ENCODE results near the gene CACNA1S.

CACNA1S gene
- 0 reads per million in 3 donors for total RNA-seq

GRCh38 chr1:201112173-201112731, at the start of gene CACNA1S:
TSS of gene CACNA1S (minus strand) at chr1:201112426. CDS start at chr1:201112339, 87 bp downstream.
- no peaks in the 10 kb centered on the region for H3K36me3 ChIP-seq (ENCODE audit: control insufficient read depth, insufficient read depth, low read length)
- H3K4me3 ChIP-seq (ENCODE audit: insufficient read depth, low read depth, low read length, poor library complexity, severe bottlenecking): no peak within 1 kb of the TSS
- no peaks in the 10 kb centered on the region for H3K9me3 ChIP-seq (ENCODE audit: control insufficient read depth, low read length)
- H3K27ac ChIP-seq (ENCODE audit: insufficient read depth, low read length, poor library complexity, severe bottlenecking): no peak within 1 kb of the TSS
- no peaks in the 10 kb centered on the region for H3K27me3 ChIP-seq (replicated peaks; ENCODE audit: control insufficient read depth, insufficient read depth, low read length, poor library complexity, severe bottlenecking)
- H3K4me1 ChIP-seq (ENCODE audit: control insufficient read depth, insufficient read depth, low read length, poor library complexity, severe bottlenecking): peaks cover 11% of the 10 kb centered on the region
- no peak for DNase-seq

- peaks cover 8% of the 10 kb centered on the region for H3K4me1 ChIP-seq (ENCODE audit: control insufficient read depth, insufficient read depth, low read length, poor library complexity, severe bottlenecking)
- no peaks in the 10 kb centered on the region for H3K36me3 ChIP-seq (ENCODE audit: control insufficient read depth, insufficient read depth, low read length)
- no peaks in the 10 kb centered on the region for H3K27me3 ChIP-seq (replicated peaks; ENCODE audit: control insufficient read depth, insufficient read depth, low read length, poor library complexity, severe bottlenecking)
- no peak for DNase-seq
- H3K27ac ChIP-seq (ENCODE audit: insufficient read depth, low read length, poor library complexity, severe bottlenecking): no peak overlapping the region
- H3K9me3 ChIP-seq (ENCODE audit: control insufficient read depth, low read length): no peaks in the 10 kb centered on the region
- no peak overlapping the region for H3K4me3 ChIP-seq (ENCODE audit: insufficient read depth, low read depth, low read length, poor library complexity, severe bottlenecking)
Observed at GRCh38 chr1:201157949-201158348, 45.7 kb upstream of the CACNA1S start.

- no peak overlapping the region for H3K27ac ChIP-seq (ENCODE audit: insufficient read depth, low read length, poor library complexity, severe bottlenecking)
- H3K9me3 ChIP-seq (ENCODE audit: control insufficient read depth, low read length): no peaks in the 10 kb centered on the region
- H3K36me3 ChIP-seq (ENCODE audit: control insufficient read depth, insufficient read depth, low read length): no peaks in the 10 kb centered on the region
- DNase-seq: no peak
- H3K4me1 ChIP-seq (ENCODE audit: control insufficient read depth, insufficient read depth, low read length, poor library complexity, severe bottlenecking): peaks cover 8% of the 10 kb centered on the region
- H3K4me3 ChIP-seq (ENCODE audit: insufficient read depth, low read depth, low read length, poor library complexity, severe bottlenecking): no peak overlapping the region
- no peaks in the 10 kb centered on the region for H3K27me3 ChIP-seq (replicated peaks; ENCODE audit: control insufficient read depth, insufficient read depth, low read length, poor library complexity, severe bottlenecking)
Observed at GRCh38 chr1:201156819-201157218, 44.6 kb upstream of the CACNA1S start.

- H3K27ac ChIP-seq (ENCODE audit: insufficient read depth, low read length, poor library complexity, severe bottlenecking): no peak overlapping the region
- peaks cover 8% of the 10 kb centered on the region for H3K4me1 ChIP-seq (ENCODE audit: control insufficient read depth, insufficient read depth, low read length, poor library complexity, severe bottlenecking)
- H3K4me3 ChIP-seq (ENCODE audit: insufficient read depth, low read depth, low read length, poor library complexity, severe bottlenecking): no peak overlapping the region
- H3K27me3 ChIP-seq (replicated peaks; ENCODE audit: control insufficient read depth, insufficient read depth, low read length, poor library complexity, severe bottlenecking): no peaks in the 10 kb centered on the region
- DNase-seq: no peak
- no peaks in the 10 kb centered on the region for H3K36me3 ChIP-seq (ENCODE audit: control insufficient read depth, insufficient read depth, low read length)
- no peaks in the 10 kb centered on the region for H3K9me3 ChIP-seq (ENCODE audit: control insufficient read depth, low read length)
Observed at GRCh38 chr1:201156346-201156745, 44.1 kb upstream of the CACNA1S start.

DNA sequence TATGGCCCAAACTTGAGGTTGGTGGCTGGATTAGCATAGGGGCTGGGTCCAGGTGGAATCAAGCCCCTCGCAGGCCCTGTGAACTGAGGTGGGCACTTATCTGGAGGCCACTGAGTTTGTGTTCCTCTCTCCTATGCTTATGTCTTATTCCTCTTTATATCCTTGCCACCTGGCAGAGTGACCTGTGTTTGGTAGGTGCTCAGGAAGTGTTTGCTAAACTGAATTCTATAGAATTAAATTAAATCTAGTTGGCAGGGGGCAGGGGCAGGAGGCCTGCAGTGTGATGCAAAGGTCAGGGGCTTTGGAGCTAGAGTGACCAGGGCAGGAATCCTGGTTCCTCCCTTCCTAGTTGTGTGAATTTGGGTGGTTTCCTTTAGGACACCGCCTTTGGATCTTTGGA, 43.1 kb upstream of the CACNA1S start:
- Histone ChIP-seq H3K9me3 (ENCODE audit: control insufficient read depth, low read length) (no peaks in the 10 kb centered on the region), H3K36me3 (ENCODE audit: control insufficient read depth, insufficient read depth, low read length) (no peaks in the 10 kb centered on the region), H3K27me3 (replicated peaks; ENCODE audit: control insufficient read depth, insufficient read depth, low read length, poor library complexity, severe bottlenecking) (no peaks in the 10 kb centered on the region), H3K4me3 (ENCODE audit: insufficient read depth, low read depth, low read length, poor library complexity, severe bottlenecking) (no peak overlapping the region), H3K4me1 (ENCODE audit: control insufficient read depth, insufficient read depth, low read length, poor library complexity, severe bottlenecking) (peaks cover 8% of the 10 kb centered on the region), H3K27ac (ENCODE audit: insufficient read depth, low read length, poor library complexity, severe bottlenecking) (no peak overlapping the region)
- DNase-seq: no peak

- Histone ChIP-seq H3K36me3 (ENCODE audit: control insufficient read depth, insufficient read depth, low read length) (no peaks in the 10 kb centered on the region), H3K9me3 (ENCODE audit: control insufficient read depth, low read length) (no peaks in the 10 kb centered on the region), H3K4me3 (ENCODE audit: insufficient read depth, low read depth, low read length, poor library complexity, severe bottlenecking) (peak within 1 kb of the TSS; percentile 86), H3K27me3 (replicated peaks; ENCODE audit: control insufficient read depth, insufficient read depth, low read length, poor library complexity, severe bottlenecking) (no peaks in the 10 kb centered on the region), H3K27ac (ENCODE audit: insufficient read depth, low read length, poor library complexity, severe bottlenecking) (no peak within 1 kb of the TSS), H3K4me1 (ENCODE audit: control insufficient read depth, insufficient read depth, low read length, poor library complexity, severe bottlenecking) (peaks cover 8% of the 10 kb centered on the region)
- DNase-seq: peak; percentile 92 to 97 (median 97)
Observed at GRCh38 chr1:201154389-201155165, 42.4 kb upstream of the CACNA1S start, which contains the start of gene TMEM9. TSS of gene TMEM9 (minus strand) at chr1:201154474. CDS start at chr1:201153923, 551 bp downstream.

DNA sequence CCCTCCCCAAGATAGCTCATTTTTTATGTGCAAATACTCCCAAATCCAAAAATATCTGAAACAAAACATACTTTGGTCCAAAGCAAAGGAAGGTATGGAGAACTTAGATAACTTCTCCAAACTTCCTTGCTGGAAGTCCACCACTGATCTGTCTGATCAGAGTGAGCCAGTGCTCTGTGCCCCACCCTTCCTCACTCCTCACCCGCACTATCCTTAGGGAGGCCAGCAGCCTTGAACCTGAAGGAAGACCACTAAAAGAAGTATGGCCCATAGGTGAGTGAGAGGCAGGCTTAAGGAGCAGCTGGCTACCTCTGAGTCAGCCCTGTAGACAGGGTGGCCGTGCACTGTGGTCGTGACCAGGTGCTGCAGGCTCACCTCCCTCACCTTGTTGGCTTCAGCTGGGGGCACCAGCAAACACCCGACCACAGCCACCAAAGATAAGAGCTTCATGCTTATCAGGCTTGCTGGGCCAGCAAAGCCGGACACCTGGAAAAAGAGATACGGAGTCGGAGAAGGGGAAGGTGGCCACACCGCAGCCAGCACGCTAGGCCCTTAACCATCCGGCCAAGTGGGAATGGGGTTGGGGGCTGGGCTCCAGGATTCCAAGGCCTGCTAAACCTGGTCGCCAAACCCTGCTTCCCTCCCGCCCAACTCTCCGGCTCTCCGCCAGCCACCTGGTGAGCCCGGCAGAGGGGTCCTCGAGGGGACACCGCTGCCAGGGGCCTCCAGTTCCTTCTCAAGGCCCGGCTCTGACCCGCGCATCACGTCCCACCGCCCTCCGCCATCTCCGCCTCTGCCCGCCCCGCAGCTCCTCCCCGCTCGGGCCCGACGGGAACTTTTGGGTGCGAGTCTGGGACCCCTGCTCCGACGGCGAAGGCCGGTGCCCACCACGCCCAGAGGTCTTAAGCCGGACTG, 41.5 kb upstream of the CACNA1S start:
- no peaks in the 10 kb centered on the region for H3K36me3 ChIP-seq (ENCODE audit: control insufficient read depth, insufficient read depth, low read length)
- DNase-seq: no peak
- H3K27me3 ChIP-seq (replicated peaks; ENCODE audit: control insufficient read depth, insufficient read depth, low read length, poor library complexity, severe bottlenecking): no peaks in the 10 kb centered on the region
- peak overlapping the region; percentile 86 for H3K4me3 ChIP-seq (ENCODE audit: insufficient read depth, low read depth, low read length, poor library complexity, severe bottlenecking)
- no peak overlapping the region for H3K27ac ChIP-seq (ENCODE audit: insufficient read depth, low read length, poor library complexity, severe bottlenecking)
- H3K9me3 ChIP-seq (ENCODE audit: control insufficient read depth, low read length): no peaks in the 10 kb centered on the region
- peaks cover 8% of the 10 kb centered on the region for H3K4me1 ChIP-seq (ENCODE audit: control insufficient read depth, insufficient read depth, low read length, poor library complexity, severe bottlenecking)

DNA sequence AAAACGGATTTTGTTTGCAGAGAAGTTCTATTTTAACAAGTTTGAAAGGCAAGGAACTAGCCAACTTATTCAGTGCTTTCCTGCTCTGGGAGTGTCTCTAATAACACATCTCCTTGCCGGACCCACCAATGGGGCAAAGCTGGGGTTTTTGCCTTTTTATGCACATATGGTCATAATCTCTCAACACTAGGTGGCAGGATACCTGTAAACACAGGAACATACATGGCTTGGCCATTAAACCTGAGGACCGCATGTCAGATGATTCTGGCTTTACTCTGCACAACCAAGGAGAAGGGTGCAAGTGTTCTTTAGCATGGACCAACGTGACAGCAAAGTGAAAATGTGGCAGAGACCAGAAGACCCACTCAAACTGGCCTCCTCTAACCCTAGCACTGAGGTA, 37.2 kb upstream of the CACNA1S start:
- Histone ChIP-seq H3K9me3 (ENCODE audit: control insufficient read depth, low read length) (no peaks in the 10 kb centered on the region), H3K36me3 (ENCODE audit: control insufficient read depth, insufficient read depth, low read length) (peaks cover 21% of the 10 kb centered on the region), H3K27ac (ENCODE audit: insufficient read depth, low read length, poor library complexity, severe bottlenecking) (no peak overlapping the region), H3K4me1 (ENCODE audit: control insufficient read depth, insufficient read depth, low read length, poor library complexity, severe bottlenecking) (peaks cover 4% of the 10 kb centered on the region), H3K4me3 (ENCODE audit: insufficient read depth, low read depth, low read length, poor library complexity, severe bottlenecking) (no peak overlapping the region), H3K27me3 (replicated peaks; ENCODE audit: control insufficient read depth, insufficient read depth, low read length, poor library complexity, severe bottlenecking) (no peaks in the 10 kb centered on the region)
- DNase-seq: no peak

- Histone ChIP-seq H3K4me3 (ENCODE audit: insufficient read depth, low read depth, low read length, poor library complexity, severe bottlenecking) (no peak overlapping the region), H3K27me3 (replicated peaks; ENCODE audit: control insufficient read depth, insufficient read depth, low read length, poor library complexity, severe bottlenecking) (no peaks in the 10 kb centered on the region), H3K4me1 (ENCODE audit: control insufficient read depth, insufficient read depth, low read length, poor library complexity, severe bottlenecking) (no peaks in the 10 kb centered on the region), H3K27ac (ENCODE audit: insufficient read depth, low read length, poor library complexity, severe bottlenecking) (no peak overlapping the region), H3K9me3 (ENCODE audit: control insufficient read depth, low read length) (no peaks in the 10 kb centered on the region), H3K36me3 (ENCODE audit: control insufficient read depth, insufficient read depth, low read length) (peaks cover 39% of the 10 kb centered on the region)
- DNase-seq: no peak
Observed at GRCh38 chr1:201147396-201148015, 35.3 kb upstream of the CACNA1S start.
